Activated CD8-positive, alpha-beta memory T cell treated with anti-CD3 and anti-CD28 coated beads for 24 hours (primary cell): ENCODE results near the gene HSPA1L.

ENCODE experiments used
- DNase-seq: peaks from one replicate; pipeline ENCODE4 v3.0.0-alpha.2; 2020

The HSPA1L gene

DNA sequence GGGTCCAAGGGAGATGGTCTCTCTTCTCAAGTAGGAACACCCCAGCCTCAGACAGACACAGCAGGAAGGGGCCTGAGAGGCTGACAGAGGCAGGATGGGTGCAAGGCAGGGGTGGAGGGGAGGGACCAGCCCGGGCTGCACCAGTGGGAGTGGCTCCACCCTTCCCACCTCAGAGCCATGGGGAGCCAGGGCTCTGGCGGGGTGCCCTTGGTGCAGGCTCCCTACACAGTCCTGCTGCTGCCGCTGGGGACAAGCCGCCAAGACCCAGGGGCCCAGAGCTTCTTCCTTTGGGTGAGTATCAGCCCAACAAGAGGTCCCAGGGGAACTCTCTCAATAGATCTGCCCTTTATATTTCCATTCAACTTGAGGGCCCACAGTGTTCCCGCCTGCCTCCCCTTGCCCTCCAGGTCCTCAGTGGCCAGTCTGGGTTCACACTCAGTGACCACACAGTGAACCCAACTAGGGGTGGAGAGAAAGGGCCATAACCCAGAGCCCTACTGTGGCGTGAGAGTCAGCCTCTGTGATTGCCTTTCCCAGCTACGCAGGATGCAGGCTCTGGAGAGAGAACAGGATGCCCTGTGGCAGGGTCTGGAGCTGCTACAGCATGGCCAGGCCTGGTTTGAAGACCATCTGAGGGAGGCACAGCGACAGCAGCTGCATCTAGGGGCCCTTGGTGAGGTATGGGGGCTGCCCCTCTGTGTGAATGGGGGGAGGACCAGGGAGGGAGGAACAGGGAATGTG is 52.0 kb downstream of the HSPA1L start:
- DNase-seq, result no peak

DNA sequence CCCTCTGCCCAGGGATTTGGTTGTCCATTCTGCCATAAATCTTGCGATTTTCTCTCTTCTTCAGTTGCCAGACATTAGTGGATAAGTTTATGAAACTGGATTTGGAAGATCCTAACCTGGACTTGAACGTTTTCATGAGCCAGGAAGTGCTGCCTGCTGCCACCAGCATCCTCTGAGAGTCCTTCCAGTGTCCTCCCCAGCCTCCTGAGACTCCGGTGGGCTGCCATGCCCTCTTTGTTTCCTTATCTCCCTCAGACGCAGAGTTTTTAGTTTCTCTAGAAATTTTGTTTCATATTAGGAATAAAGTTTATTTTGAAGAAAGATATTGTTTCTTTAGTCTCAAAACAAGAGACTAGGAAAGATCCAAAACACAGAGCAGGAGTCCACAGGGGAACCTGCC is 52.7 kb downstream of the HSPA1L start, which contains the start of gene SAPCD1:
Gene SAPCD1, plus strand, starts transcription at position 301 of the 400 bp plus-strand sequence. CDS start 399 bp downstream, outside the sequence.
- DNase-seq, result no peak

GRCh38 chr6:31761343-31761742 is 53.7 kb downstream of the HSPA1L start:
- no peak for DNase-seq

DNA sequence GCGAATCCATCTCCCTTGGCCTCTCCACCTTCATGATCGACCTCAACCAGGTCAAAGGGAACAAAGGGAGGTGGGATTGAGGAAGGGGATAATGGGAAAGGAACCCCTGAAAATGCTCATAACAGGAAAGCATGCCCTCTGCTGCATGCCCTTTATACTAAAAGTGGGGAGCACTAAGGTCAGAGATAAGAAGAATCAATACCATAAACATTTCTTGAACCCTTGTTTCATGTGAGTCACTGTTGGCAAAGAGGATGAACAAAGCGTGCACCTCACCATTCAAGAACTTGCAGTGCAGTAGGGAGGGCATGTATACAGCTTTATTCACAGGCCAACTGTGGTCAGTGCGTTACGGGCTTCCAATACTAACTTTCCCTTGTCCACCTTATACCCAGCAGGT is 54.3 kb downstream of the HSPA1L start:
- no peak for DNase-seq
